Nephron progenitor cell (in vitro differentiated cells): ENCODE data around the gene ACOT7.

Source experiments
- DNase-seq: peaks from one replicate; pipeline ENCODE4 v3.0.0; 2021
- H3K27ac Mint-ChIP-seq: 2 replicates; pipeline ENCODE4 v1.8.0; 2021; ENCODE audit warnings: mild to moderate bottlenecking, moderate library complexity, mixed read lengths
- H3K27me3 Mint-ChIP-seq: 2 replicates; pipeline ENCODE4 v1.8.0; 2021; ENCODE audit warnings: mild to moderate bottlenecking, low read depth, mixed read lengths; ENCODE audit not compliant: poor library complexity
- H3K36me3 Mint-ChIP-seq: 2 replicates; pipeline ENCODE4 v1.8.0; 2021; ENCODE audit warnings: low read depth, mixed read lengths
- H3K4me1 Mint-ChIP-seq: 2 replicates; pipeline ENCODE4 v1.8.0; 2021; ENCODE audit warnings: mixed read lengths
- H3K4me3 Mint-ChIP-seq: 2 replicates; pipeline ENCODE4 v1.8.0; 2021; ENCODE audit warnings: mild to moderate bottlenecking, moderate library complexity, mixed read lengths
- H3K9me3 Mint-ChIP-seq: 2 replicates; pipeline ENCODE4 v1.8.0; 2021; ENCODE audit warnings: mild to moderate bottlenecking, moderate library complexity, mixed read lengths
- TF ChIP-seq, protein P1 (sequence below): fragments of 200-600 bp; sonication (generic); IDR thresholded peaks from 2 replicates; pipeline ENCODE4 v1.5.0; 2021; ENCODE audit warnings: antibody characterized with exemption

Gene ACOT7

DNA sequence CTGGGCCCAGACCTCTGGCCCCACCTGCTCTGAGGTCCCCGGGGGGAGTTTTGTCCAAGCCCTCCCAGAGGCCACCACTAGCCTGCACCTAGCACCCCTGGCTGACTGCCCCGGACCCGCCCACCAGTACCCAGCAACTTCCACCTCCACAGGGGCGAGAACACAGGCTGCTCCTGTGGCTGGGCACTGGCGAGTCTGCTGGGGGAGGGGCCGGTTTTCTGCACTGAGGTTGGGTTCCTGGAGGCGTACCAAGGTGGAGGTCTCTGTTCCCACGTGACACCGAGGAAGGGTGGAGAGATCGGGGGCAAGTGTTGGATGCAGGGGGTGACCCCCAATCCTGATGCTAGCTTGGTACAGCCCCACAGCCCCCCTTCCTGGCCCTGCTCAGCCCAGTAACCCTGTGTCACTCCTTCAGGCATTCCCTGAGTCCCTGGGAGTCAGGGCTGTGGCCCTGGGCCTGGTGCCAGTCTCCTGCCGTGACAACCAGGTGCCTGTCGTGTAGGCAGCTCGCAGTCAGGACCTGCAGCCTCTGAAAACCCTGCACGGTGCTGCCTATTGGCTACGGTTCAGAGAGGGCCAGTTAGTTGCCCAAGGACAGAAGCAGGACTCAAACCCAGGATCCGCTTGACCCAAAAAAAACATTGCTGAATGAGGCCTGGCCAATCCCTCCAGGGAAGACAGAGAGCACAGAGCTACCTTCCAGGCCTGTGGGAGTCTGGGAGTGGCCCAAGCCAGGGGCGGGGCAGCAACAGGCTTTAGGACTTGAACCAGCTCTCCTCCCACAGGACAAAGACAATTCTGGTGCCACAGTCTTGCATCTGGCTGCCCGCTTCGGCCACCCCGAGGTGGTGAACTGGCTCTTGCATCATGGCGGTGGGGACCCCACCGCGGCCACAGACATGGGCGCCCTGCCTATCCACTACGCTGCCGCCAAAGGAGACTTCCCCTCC lies 34.1 kb upstream of the ACOT7 start:
- Mint-ChIP-seq H3K9me3 (no peaks in the 10 kb centered on the region), H3K4me1 (peaks cover 20% of the 10 kb centered on the region), H3K4me3 (no peak overlapping the region), H3K27ac (no peak overlapping the region), H3K36me3 (no peaks in the 10 kb centered on the region), H3K27me3 (peaks cover 74% of the 10 kb centered on the region)
- TF ChIP-seq, protein P1, sequence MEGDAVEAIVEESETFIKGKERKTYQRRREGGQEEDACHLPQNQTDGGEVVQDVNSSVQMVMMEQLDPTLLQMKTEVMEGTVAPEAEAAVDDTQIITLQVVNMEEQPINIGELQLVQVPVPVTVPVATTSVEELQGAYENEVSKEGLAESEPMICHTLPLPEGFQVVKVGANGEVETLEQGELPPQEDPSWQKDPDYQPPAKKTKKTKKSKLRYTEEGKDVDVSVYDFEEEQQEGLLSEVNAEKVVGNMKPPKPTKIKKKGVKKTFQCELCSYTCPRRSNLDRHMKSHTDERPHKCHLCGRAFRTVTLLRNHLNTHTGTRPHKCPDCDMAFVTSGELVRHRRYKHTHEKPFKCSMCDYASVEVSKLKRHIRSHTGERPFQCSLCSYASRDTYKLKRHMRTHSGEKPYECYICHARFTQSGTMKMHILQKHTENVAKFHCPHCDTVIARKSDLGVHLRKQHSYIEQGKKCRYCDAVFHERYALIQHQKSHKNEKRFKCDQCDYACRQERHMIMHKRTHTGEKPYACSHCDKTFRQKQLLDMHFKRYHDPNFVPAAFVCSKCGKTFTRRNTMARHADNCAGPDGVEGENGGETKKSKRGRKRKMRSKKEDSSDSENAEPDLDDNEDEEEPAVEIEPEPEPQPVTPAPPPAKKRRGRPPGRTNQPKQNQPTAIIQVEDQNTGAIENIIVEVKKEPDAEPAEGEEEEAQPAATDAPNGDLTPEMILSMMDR: no peak
- DNase-seq: no peak

DNA sequence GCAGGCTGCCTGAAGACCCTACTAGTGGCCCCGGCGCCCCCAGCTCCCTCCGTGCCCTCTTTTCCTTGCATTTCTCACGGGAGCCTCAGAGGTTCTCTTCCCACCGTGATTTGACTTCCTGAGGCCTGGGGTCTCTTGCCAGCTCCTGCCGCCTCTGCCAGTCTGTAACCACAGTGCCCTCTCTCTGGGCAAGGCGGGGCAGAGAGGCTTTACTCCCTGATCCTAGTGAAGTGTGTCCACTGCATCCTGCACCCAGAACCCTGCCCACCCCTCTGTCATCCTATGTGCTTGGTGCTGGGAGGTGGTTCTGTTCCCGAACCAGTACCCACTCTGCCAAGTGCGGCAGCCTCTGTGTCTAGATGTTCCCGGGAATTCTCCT lies 33.4 kb upstream of the ACOT7 start:
- Mint-ChIP-seq H3K36me3 (no peaks in the 10 kb centered on the region), H3K27me3 (peaks cover 81% of the 10 kb centered on the region), H3K9me3 (no peaks in the 10 kb centered on the region), H3K4me3 (no peak overlapping the region), H3K4me1 (peaks cover 20% of the 10 kb centered on the region), H3K27ac (no peak overlapping the region)
- TF ChIP-seq, protein P1: no peak
- DNase-seq: no peak

DNA sequence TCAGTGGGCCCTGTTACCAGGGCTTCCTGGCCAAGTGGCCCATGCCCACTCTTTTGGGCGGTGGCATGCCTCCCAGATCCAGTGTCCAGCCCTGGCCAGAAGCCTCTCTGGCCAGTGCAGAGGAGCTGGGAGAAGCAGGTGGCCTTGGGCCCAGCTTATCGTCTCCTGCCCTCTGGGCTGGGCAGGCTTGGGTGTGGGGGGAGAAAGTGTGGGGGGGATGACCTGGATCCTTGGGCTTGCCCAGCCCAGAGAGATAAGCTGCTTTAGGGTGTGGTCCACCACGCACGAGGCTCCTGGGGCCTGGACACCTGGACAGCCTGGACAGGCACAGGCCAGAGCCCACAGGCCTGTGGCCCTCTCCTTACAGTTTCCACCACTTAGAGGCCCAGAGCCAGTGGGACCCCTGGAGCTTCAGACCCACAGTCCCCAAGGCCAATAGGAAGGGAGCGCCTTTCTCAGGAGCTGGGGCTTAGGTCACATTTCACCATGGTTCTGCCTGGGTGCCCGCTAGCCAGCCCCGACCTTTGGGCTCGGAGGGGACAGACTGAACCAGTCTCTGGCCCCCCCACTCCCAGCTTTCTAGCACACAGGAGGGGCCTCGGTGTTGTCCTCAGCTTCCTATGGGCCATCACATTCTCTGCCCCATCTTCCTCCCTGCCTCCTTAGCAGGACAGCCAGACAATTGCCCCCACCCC lies 32.9 kb upstream of the ACOT7 start:
- Mint-ChIP-seq H3K9me3 (no peaks in the 10 kb centered on the region), H3K4me1 (peaks cover 20% of the 10 kb centered on the region), H3K27ac (no peak overlapping the region), H3K36me3 (no peaks in the 10 kb centered on the region), H3K4me3 (no peak overlapping the region), H3K27me3 (peaks cover 86% of the 10 kb centered on the region)
- no peak for DNase-seq
- TF ChIP-seq, protein P1: no peak

DNA sequence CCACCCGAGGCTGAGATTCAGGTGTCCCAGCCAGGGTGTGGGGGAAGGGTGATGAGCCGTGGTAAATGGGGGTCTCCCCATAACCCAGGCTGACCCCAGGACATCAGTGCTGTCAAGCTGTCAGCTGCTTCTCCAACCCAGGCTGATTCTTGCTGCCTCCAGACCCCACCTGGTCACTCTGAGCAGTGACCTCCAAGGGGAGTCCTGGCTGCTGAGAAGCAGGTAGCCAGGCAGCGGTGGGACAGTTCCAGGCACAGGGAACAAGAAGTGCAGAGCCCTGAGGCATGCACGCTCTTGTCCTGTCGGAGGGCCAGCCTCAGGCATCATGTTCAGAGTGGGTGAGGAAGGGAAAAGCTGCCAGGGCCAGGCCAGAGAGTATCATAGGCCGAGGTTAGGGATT lies 32.1 kb upstream of the ACOT7 start:
- Mint-ChIP-seq H3K36me3 (no peaks in the 10 kb centered on the region), H3K4me1 (peaks cover 19% of the 10 kb centered on the region), H3K9me3 (no peaks in the 10 kb centered on the region), H3K27me3 (peaks cover 88% of the 10 kb centered on the region), H3K27ac (no peak overlapping the region), H3K4me3 (no peak overlapping the region)
- DNase-seq: no peak
- TF ChIP-seq, protein P1: no peak

DNA sequence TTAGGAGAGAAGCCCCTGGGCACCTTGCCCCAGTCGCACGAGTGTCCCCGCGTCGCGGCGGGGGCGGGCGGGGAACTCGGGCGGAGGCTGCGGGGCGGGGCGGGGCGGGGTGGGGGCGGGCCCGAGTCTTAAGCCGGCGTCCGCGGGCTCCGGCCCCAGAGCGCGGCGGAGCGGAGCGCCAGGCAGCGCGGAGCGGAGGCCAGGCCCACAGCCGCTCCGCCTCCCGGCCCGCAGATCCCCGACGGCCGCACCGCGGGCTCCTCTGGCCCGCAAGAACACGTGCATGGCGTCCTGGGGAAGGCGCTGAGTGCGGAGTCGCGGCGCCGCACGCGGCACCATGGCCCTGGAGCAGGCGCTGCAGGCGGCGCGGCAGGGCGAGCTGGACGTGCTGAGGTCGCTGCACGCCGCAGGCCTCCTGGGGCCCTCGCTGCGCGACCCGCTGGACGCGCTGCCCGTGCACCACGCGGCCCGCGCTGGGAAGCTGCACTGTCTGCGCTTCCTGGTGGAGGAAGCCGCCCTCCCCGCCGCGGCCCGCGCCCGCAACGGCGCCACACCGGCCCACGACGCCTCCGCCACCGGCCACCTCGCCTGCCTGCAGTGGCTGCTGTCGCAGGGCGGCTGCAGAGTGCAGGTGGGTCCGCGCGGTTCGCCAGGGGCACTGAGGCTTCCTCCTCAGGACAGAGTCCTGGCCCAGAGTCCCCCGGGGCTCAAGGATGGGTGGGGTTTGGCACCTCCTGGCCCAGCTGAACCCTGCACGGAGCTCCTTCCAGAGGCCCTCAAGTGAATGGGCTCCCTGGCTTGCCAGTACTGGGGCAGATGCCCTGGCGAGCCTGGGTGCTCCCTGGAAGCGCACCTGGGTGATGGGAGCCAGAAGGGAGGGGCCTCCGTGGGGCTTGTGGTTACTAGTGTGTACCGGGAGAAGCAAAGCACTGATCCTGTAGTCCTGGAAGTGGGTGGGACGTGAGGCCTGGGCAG lies 31.3 kb upstream of the ACOT7 start, which contains the start of gene ESPN:
TSS of gene ESPN (plus strand) at position 158 of the 975 bp plus-strand sequence. CDS start at position 338, 180 bp downstream.
- Mint-ChIP-seq H3K4me1 (peaks cover 11% of the 10 kb centered on the region), H3K27ac (no peak within 1 kb of the TSS), H3K9me3 (no peaks in the 10 kb centered on the region), H3K27me3 (peaks cover 88% of the 10 kb centered on the region), H3K36me3 (no peaks in the 10 kb centered on the region), H3K4me3 (no peak within 1 kb of the TSS)
- DNase-seq: no peak
- TF ChIP-seq, protein P1: no peak
